Epidermal melanocyte (primary cell): ENCODE results near the gene FADS1.

Experiments
- DNase-seq: peaks from one replicate; pipeline ENCODE4 v3.0.0; 2011; ENCODE audit warnings: low spot score; ENCODE audit not compliant: insufficient read length

Gene FADS1

GRCh38 chr11:61778357-61778886, 38.4 kb downstream of the FADS1 start:
- no peak for DNase-seq

GRCh38 chr11:61777234-61778090, 39.3 kb downstream of the FADS1 start:
- no peak for DNase-seq

- DNase-seq: peak; percentile 86
These were observed 40.2 kb downstream of the FADS1 start for GRCh38 chr11:61776561-61777075.

GRCh38 chr11:61775606-61776554, 40.9 kb downstream of the FADS1 start:
- no peak for DNase-seq

- DNase-seq: no peak
These were observed 41.7 kb downstream of the FADS1 start for GRCh38 chr11:61775106-61775505.

- DNase-seq: no peak
These were observed 42.4 kb downstream of the FADS1 start for GRCh38 chr11:61774411-61774810.

- DNase-seq: no peak
These were observed 43.0 kb downstream of the FADS1 start for GRCh38 chr11:61773809-61774208.

GRCh38 chr11:61773356-61773755, 43.4 kb downstream of the FADS1 start:
- DNase-seq: no peak

GRCh38 chr11:61771985-61772455, 44.8 kb downstream of the FADS1 start:
- DNase-seq: no peak

- DNase-seq: no peak
These were observed 45.5 kb downstream of the FADS1 start for GRCh38 chr11:61771195-61771894.

- no peak for DNase-seq
These were observed 46.7 kb downstream of the FADS1 start for GRCh38 chr11:61769946-61770683.

GRCh38 chr11:61769169-61769920, 47.5 kb downstream of the FADS1 start:
- DNase-seq: no peak

GRCh38 chr11:61768376-61769076, 48.3 kb downstream of the FADS1 start:
- no peak for DNase-seq

GRCh38 chr11:61766353-61766841, 50.4 kb downstream of the FADS1 start:
- no peak for DNase-seq

- no peak for DNase-seq
These were observed 51.1 kb downstream of the FADS1 start for GRCh38 chr11:61765550-61766253.

GRCh38 chr11:61764606-61765260, 52.1 kb downstream of the FADS1 start:
- DNase-seq: no peak

- DNase-seq: no peak
These were observed 52.7 kb downstream of the FADS1 start for GRCh38 chr11:61763930-61764605.
